HepG2 (cell line): ENCODE measurements around the gene TMEM132D. TPM values are rescaled to one million over a fixed set of nuclear protein-coding genes. Genes with fewer than 3 reads are reported as not detected.

ENCODE experiments used
- ATAC-seq: fragments of 200-7000 bp; cut with Tn5 transposase; 3 replicates; pipeline ENCODE4 v1.9.1; 2020; ENCODE audit warnings: mild to moderate bottlenecking, moderate library complexity
- BruUV-seq: library from RNA; stranded (reverse); fragments of 400-500 nt; replicated peaks from 2 replicates; lab custom pipeline; 2021; lab: Mats Ljungman, UMichigan
- CTCF ChIA-PET: fragments of 300-600 bp; formaldehyde crosslinking; extraction: SDS; loops from one replicate; lab custom pipeline; 2021; ENCODE audit warnings: low total read pairs, inconsistent platforms, low intra/inter-chr PET ratio; lab: Yijun Ruan, JAX
- POLR2A ChIA-PET: fragments of 350-600 bp; sonication (Branson Sonifier 250); formaldehyde crosslinking; loops from one replicate; lab custom pipeline; 2020; ENCODE audit warnings: antibody characterized with exemption, inconsistent platforms; lab: Yijun Ruan, JAX
- DNase-seq: peaks from one replicate; pipeline ENCODE4 v3.0.0-alpha.2; 2015; ENCODE audit warnings: low spot score
- FAIRE-seq: peaks from 3 replicates; lab custom pipeline; 2011; peaks lifted over from hg19 to GRCh38; lab: Jason Lieb, UNC
- H2AFZ ChIP-seq: one replicate; pipeline ENCODE4 v1.6.1; 2011; ENCODE audit warnings: low read length, inconsistent platforms
- H3K27ac ChIP-seq: fragments of 300-600 bp; 3 replicates; pipeline ENCODE4 v1.8.0; 2011; ENCODE audit warnings: mixed run types, mild to moderate bottlenecking, mixed read lengths, low read length, inconsistent platforms; ENCODE audit not compliant: insufficient read depth; ENCODE audit errors: extremely low read length
- H3K27me3 ChIP-seq, 2 experiments: fragments of 200-600 bp in 1 of 2; 2 replicates in 1 of 2; 3 replicates in 1 of 2; pipeline versions ENCODE4 v1.6.0 to v1.8.0; 2011; ENCODE audit warnings: low read length in 2 of 2, mild to moderate bottlenecking in 2 of 2, moderate library complexity in 2 of 2, inconsistent platforms in 1 of 2; ENCODE audit not compliant: insufficient read depth in 2 of 2, control insufficient read depth in 1 of 2
- H3K36me3 ChIP-seq, 2 experiments: fragments of 200-600 bp in 1 of 2; replicated peaks in 1 of 2; 2 replicates in 1 of 2; 3 replicates in 1 of 2; pipeline versions ENCODE4 v1.5.1 to v1.8.0; 2011; ENCODE audit warnings: low read length in 2 of 2, inconsistent platforms in 1 of 2; ENCODE audit not compliant: insufficient read depth in 2 of 2, control insufficient read depth in 1 of 2
- H3K4me1 ChIP-seq: 2 replicates; pipeline ENCODE4 v1.5.1; 2012; ENCODE audit warnings: low read length, inconsistent platforms; ENCODE audit not compliant: insufficient read depth
- H3K4me2 ChIP-seq: 2 replicates; pipeline ENCODE4 v1.6.0; 2011; ENCODE audit warnings: low read depth, low read length, inconsistent platforms
- H3K4me3 ChIP-seq, 3 experiments: fragments of 200-600 bp in 1 of 3; sonication (generic), shearing (Covaris generic) in 1 of 3; replicated peaks in 1 of 3; 2 replicates each; pipeline ENCODE4 v1.5.1; 2011 to 2016; ENCODE audit warnings: low read length in 3 of 3, inconsistent platforms in 2 of 3, low read depth in 2 of 3, mild to moderate bottlenecking in 2 of 3, control low read depth in 1 of 3, mixed read lengths in 1 of 3; ENCODE audit not compliant: insufficient read depth in 1 of 3
- H3K79me2 ChIP-seq: one replicate; pipeline ENCODE4 v1.6.1; 2011; ENCODE audit warnings: low read length, inconsistent platforms; ENCODE audit not compliant: insufficient read depth
- H3K9ac ChIP-seq: 2 replicates; pipeline ENCODE4 v1.6.0; 2011; ENCODE audit warnings: mild to moderate bottlenecking, low read depth, low read length, inconsistent platforms; ENCODE audit not compliant: insufficient read depth
- H3K9me3 ChIP-seq: 2 replicates; pipeline ENCODE4 v1.5.1; 2012; ENCODE audit warnings: mild to moderate bottlenecking, low read length
- H4K20me1 ChIP-seq: 2 replicates; pipeline ENCODE4 v1.6.0; 2011; ENCODE audit warnings: inconsistent platforms, mild to moderate bottlenecking, low read length, moderate library complexity; ENCODE audit not compliant: insufficient read depth
- FOSL1 ChIP-seq: sonication (generic); formaldehyde crosslinking; IDR thresholded peaks from 2 replicates; pipeline ENCODE4 v1.9.0; 2021; ENCODE audit warnings: missing genetic modification reagents, borderline replicate concordance
- FOXO1 ChIP-seq: sonication (generic); formaldehyde crosslinking; IDR thresholded peaks from 2 replicates; pipeline ENCODE4 v1.4.0; 2020; ENCODE audit warnings: missing genetic modification reagents
- SOX13 ChIP-seq, 3 experiments: fragments of 450-650 bp in 1 of 3; sonication (generic) in 1 of 3; formaldehyde crosslinking in 1 of 3; IDR thresholded peaks in 2 of 3; conservative IDR thresholded peaks in 1 of 3; 2 replicates each; pipeline versions ENCODE4 v1.5.0 to v1.6.1; 2016 to 2020; ENCODE audit warnings: antibody characterized with exemption in 1 of 3, mild to moderate bottlenecking in 1 of 3, missing compliant biosample characterization in 1 of 3, missing genetic modification reagents in 1 of 3, moderate library complexity in 1 of 3
- YEATS2 ChIP-seq: sonication (generic); formaldehyde crosslinking; IDR thresholded peaks from 2 replicates; pipeline ENCODE4 v1.4.0; 2020; ENCODE audit warnings: missing genetic modification reagents, borderline replicate concordance
- ZNF605 ChIP-seq: sonication (generic); formaldehyde crosslinking; IDR thresholded peaks from 2 replicates; pipeline ENCODE4 v1.8.0; 2022; ENCODE audit warnings: mild to moderate bottlenecking, missing genetic modification reagents
- ZNF746 ChIP-seq: sonication (generic); formaldehyde crosslinking; IDR thresholded peaks from 2 replicates; pipeline ENCODE4 v1.8.0; 2022; ENCODE audit warnings: mild to moderate bottlenecking, missing genetic modification reagents
- ZNF883 ChIP-seq: sonication (generic); formaldehyde crosslinking; IDR thresholded peaks from 2 replicates; pipeline ENCODE4 v1.5.1; 2020; ENCODE audit warnings: mild to moderate bottlenecking, missing genetic modification reagents; ENCODE audit errors: not compliant biosample characterization
- WGBS: methylation state at CpG from one replicate; pipeline ENCODE4 v1.1.6; 2017; ENCODE audit warnings: low lambda C conversion rate; 5-methylcytosine and 5-hydroxymethylcytosine counted together
- in situ Hi-C: cut with HindIII; loops from 2 replicates; pipeline ENCODE4 v1.10.0; 2017; ENCODE audit warnings: low pct_unique_long_range_greater_than_20kb; ENCODE audit not compliant: extremely low pct_ligation_motif_present
- intact Hi-C: fragments of 100-400 bp; cut with micrococcal nuclease; formaldehyde crosslinking; loops from one replicate; pipeline ENCODE4 v1.10.0; 2022; ENCODE audit not compliant: unreplicated experiment
- polyA plus RNA-seq, 8 experiments: library from polyadenylated mRNA; depleted of rRNA in 3 of 8; stranded (reverse) in 7 of 8; unstranded in 1 of 8; fragments of >200 nt; fragmentation: Illumina TruSeq in 4 of 8; extraction: Trizol in 4 of 8; gene quantifications; 2 replicates each; pipeline versions ENCODE4 v1.2.1 to v1.2.3, GENCODE V29; 2011 to 2016; ENCODE audit warnings: low read depth in 4 of 8, missing spikeins in 1 of 8, mixed read lengths in 1 of 8; ENCODE audit not compliant: insufficient read depth in 1 of 8
- total RNA-seq, 5 experiments: library from RNA; depleted of rRNA; stranded (reverse); fragments of >200 nt; fragmentation: Illumina TruSeq; extraction: Trizol; gene quantifications; 2 replicates each; pipeline ENCODE4 v1.2.3, GENCODE V29; 2016; ENCODE audit warnings: low read depth in 1 of 5
- TF ChIP-seq, protein P1 (sequence below): sonication (generic); formaldehyde crosslinking; IDR thresholded peaks from 2 replicates; pipeline ENCODE4 v1.5.1; 2020; ENCODE audit warnings: mild to moderate bottlenecking, moderate library complexity, missing genetic modification reagents

The TMEM132D gene
- total and polyA plus RNA-seq, 2 of the 13 experiments (the other 11 are each of a cell fraction or from before 2014, with no cell fraction given) = not detected

GRCh38 chr12:129076441-129077320 is 827.1 kb downstream of the TMEM132D start (continued):
- TF ChIP-seq SOX13 (IDR thresholded peaks at IDR 0.05) (no peak), SOX13 (CRISPR knock-in tag; conservative IDR thresholded peaks at IDR 0.05 in 1 of 2, IDR thresholded peaks at IDR 0.05 in 1 of 2) (no peak), YEATS2 (CRISPR knock-in tag) (no peak), ZNF746 (no peak), FOSL1 (CRISPR knock-in tag) (no peak)
- TF ChIP-seq, all 625 proteins: peak for 0

DNA sequence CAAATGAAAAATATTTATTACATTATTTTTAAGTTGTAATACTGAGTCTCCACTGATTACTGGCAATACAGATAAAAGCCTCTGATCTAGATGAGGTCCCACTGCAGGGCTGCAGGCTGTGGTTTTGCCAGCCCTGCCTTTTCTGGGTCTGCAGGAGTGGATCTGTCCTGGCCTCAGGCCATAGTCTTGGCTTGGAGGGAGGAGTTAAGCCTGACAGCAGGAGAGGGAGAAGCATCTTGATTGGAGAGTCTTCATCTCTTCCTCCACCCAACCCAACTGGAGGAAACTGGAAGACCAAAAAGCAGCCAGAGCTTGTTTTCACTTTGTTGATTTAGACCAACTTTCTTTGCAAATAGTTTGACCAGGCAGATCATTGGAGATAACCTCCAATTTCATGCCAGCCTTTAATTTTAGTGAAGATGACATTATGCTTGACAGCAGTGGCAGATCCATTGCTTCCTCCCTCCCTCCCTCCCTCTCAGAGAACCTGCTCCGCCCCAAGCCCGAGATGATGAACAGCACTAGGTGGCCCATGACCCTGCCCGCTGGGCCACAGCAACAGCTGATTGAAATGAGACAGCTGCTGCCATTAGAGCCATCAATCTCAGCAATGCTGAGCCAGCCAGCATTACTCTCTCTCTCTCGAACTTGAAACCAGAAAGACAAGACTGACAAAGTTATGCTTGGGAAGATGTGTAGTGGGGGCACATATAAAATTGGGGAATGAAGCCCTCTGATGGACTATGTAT is 828.2 kb downstream of the TMEM132D start:
- intact Hi-C loops (no loop called here), in situ Hi-C loops (no loop called here)
- Histone ChIP-seq H3K79me2 (no peaks in the 10 kb centered on the region), H3K9ac (no peak overlapping the region), H3K4me3 (no peak overlapping the region), H3K36me3 (no peaks in the 10 kb centered on the region), H4K20me1 (no peaks in the 10 kb centered on the region), H3K9me3 (no peaks in the 10 kb centered on the region), H3K27me3 (peaks cover 0 to 2% of the 10 kb centered on the region in 2 experiments; a peak in 1 of 5 replicates), H3K4me2 (no peak overlapping the region), H3K27ac (no peak overlapping the region), H2AFZ (no peak overlapping the region), H3K4me1 (no peaks in the 10 kb centered on the region)
- BruUV-seq = no TSS peak
- POLR2A ChIA-PET = no interaction called here
- FAIRE-seq (no peak), DNase-seq (no peak), ATAC-seq (no peak)
- TF ChIP-seq, protein P1, sequence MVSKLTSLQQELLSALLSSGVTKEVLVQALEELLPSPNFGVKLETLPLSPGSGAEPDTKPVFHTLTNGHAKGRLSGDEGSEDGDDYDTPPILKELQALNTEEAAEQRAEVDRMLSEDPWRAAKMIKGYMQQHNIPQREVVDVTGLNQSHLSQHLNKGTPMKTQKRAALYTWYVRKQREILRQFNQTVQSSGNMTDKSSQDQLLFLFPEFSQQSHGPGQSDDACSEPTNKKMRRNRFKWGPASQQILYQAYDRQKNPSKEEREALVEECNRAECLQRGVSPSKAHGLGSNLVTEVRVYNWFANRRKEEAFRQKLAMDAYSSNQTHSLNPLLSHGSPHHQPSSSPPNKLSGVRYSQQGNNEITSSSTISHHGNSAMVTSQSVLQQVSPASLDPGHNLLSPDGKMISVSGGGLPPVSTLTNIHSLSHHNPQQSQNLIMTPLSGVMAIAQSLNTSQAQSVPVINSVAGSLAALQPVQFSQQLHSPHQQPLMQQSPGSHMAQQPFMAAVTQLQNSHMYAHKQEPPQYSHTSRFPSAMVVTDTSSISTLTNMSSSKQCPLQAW (CRISPR knock-in tag) = no peak
- TF ChIP-seq ZNF883 (CRISPR knock-in tag) (no peak), ZNF605 (CRISPR knock-in tag) (no peak), FOXO1 (CRISPR knock-in tag) (no peak)
- WGBS = 0% methylated on average over 4 of the region's 4 CpGs
- CTCF ChIA-PET = no interaction called here
